Activated CD8-positive, alpha-beta memory T cell treated with anti-CD3 and anti-CD28 coated beads for 24 hours (primary cell): ENCODE measurements around the gene PYY.
"Not testable (repeated sequence)": the region's sequence is repeated elsewhere in the genome, so short reads cannot be mapped to it uniquely, and the experiment has no call there.

Experiments used
- DNase-seq: peaks from one replicate; pipeline ENCODE4 v3.0.0-alpha.2; 2020

PYY gene

GRCh38 chr17:43953746-43954145 is at the start of gene PYY:
PYY (minus strand) TSS chr17:43953940; CDS start chr17:43953483, 457 bp downstream.
- no peak for DNase-seq

- no peak for DNase-seq
These were observed 48.6 kb upstream of the PYY start for GRCh38 chr17:44002141-44002848.

GRCh38 chr17:44001461-44001920 is 47.8 kb upstream of the PYY start:
- DNase-seq: no peak

- DNase-seq: no peak
These were observed 47.2 kb upstream of the PYY start for GRCh38 chr17:44000871-44001460.

GRCh38 chr17:44000141-44000860 is 46.6 kb upstream of the PYY start:
- DNase-seq: no peak

GRCh38 chr17:43999024-43999423 is 45.3 kb upstream of the PYY start:
- no peak for DNase-seq

- DNase-seq: no peak
These were observed 44.8 kb upstream of the PYY start for GRCh38 chr17:43998552-43998951.

- not testable (repeated sequence) for DNase-seq
These were observed 43.4 kb upstream of the PYY start for GRCh38 chr17:43997180-43997579.

GRCh38 chr17:43995150-43995471 is 41.4 kb upstream of the PYY start:
- no peak for DNase-seq

GRCh38 chr17:43994272-43995149 is 40.8 kb upstream of the PYY start:
- DNase-seq: peak; percentile 86

GRCh38 chr17:43992641-43993040 is 38.9 kb upstream of the PYY start:
- DNase-seq: no peak

GRCh38 chr17:43988301-43988700 is 34.6 kb upstream of the PYY start:
- DNase-seq: no peak

GRCh38 chr17:43987131-43988021 is 33.6 kb upstream of the PYY start:
- DNase-seq: no peak

- no peak for DNase-seq
These were observed 32.7 kb upstream of the PYY start for GRCh38 chr17:43986225-43986981.

- no peak for DNase-seq
These were observed 30.8 kb upstream of the PYY start for GRCh38 chr17:43984521-43984920.

GRCh38 chr17:43983515-43984411 is 30.0 kb upstream of the PYY start:
- DNase-seq: no peak

GRCh38 chr17:43983196-43983514 is 29.4 kb upstream of the PYY start:
- no peak for DNase-seq

- no peak for DNase-seq
These were observed 28.4 kb upstream of the PYY start for GRCh38 chr17:43982171-43982570.

- no peak for DNase-seq
These were observed 25.9 kb upstream of the PYY start for GRCh38 chr17:43979671-43980070.

- DNase-seq: no peak
These were observed 25.3 kb upstream of the PYY start for GRCh38 chr17:43979011-43979410.
